ENCODE results near the gene DISC1. TPM values are rescaled to one million over a fixed set of nuclear protein-coding genes. Genes with fewer than 3 reads are reported as not detected.
"Not testable (repeated sequence)": the region's sequence is repeated elsewhere in the genome, so short reads cannot be mapped to it uniquely, and the experiment has no call there.

The DISC1 gene
- polyA plus RNA-seq, 1 donor from 2014 or later: 0.84 TPM

DNA sequence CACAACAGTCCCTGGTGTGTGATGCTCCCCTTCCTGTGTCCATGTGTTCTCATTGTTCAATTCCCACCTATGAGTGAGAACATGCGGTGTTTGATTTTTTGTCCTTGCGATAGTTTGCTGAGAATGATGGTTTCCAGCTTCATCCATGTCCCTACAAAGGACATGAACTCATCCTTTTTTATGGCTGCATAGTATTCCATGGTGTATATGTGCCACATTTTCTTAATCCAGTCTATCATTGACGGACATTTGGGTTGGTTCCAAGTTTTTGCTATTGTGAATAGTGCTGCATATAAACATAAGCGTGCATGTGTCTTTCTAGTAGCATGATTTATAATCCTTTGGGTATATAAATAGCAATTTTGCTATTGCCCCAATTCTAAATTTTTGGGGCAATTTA lies 19.6 kb downstream of the DISC1 start:
- not testable (repeated sequence) for H2AFZ ChIP-seq (ENCODE audit: low read depth, low read length); H3K27ac ChIP-seq (ENCODE audit: low read length); H3K27me3 ChIP-seq (ENCODE audit: insufficient read depth, low read depth, low read length); H3F3A ChIP-seq (ENCODE audit: insufficient read depth, low read length, poor library complexity, severe bottlenecking); H3K79me2 ChIP-seq (replicated peaks; ENCODE audit: insufficient read depth, low read length); H3K4me2 ChIP-seq (ENCODE audit: low read length); H3K9me3 ChIP-seq (ENCODE audit: low read length); H3K9ac ChIP-seq (ENCODE audit: low read length); H3K9me2 ChIP-seq (ENCODE audit: insufficient read depth, low read length); H3K36me3 ChIP-seq (ENCODE audit: insufficient read depth, low read length); H3K4me3 ChIP-seq (ENCODE audit: low read length); H4K20me1 ChIP-seq (ENCODE audit: insufficient read depth)

- H3K36me3 ChIP-seq (ENCODE audit: insufficient read depth, low read length); H2AFZ ChIP-seq (ENCODE audit: low read depth, low read length); H3K4me2 ChIP-seq (ENCODE audit: low read length); H3K79me2 ChIP-seq (replicated peaks; ENCODE audit: insufficient read depth, low read length); H3K27me3 ChIP-seq (ENCODE audit: insufficient read depth, low read depth, low read length); H3K9ac ChIP-seq (ENCODE audit: low read length); H3F3A ChIP-seq (ENCODE audit: insufficient read depth, low read length, poor library complexity, severe bottlenecking); H3K9me2 ChIP-seq (ENCODE audit: insufficient read depth, low read length); H3K4me3 ChIP-seq (ENCODE audit: low read length); H3K27ac ChIP-seq (ENCODE audit: low read length); H4K20me1 ChIP-seq (ENCODE audit: insufficient read depth); H3K9me3 ChIP-seq (ENCODE audit: low read length): not testable (repeated sequence)
Measured at GRCh38 chr1:231651621-231652260, 25.2 kb downstream of the DISC1 start.

DNA sequence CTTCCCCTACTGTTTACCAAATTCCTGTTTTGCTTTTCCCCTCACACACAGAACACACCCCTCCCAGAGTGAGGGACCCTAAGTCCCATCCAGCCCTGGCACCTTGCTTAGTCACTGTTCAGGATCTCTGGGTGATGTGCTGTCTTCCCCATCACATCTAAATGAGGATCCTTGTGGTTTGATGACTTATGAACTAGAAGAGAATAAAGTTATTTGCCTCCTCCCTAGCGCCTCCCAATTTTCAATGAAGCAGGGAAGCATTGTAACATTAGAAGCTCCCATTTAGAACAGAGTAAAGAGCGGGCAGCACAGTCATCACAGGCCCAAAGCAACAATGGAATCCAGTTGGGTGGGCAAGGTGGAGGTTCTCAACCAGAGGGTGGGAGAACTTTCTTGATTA lies 27.0 kb downstream of the DISC1 start:
- no peaks in the 10 kb centered on the region for H3K9me2 ChIP-seq (ENCODE audit: insufficient read depth, low read length)
- H4K20me1 ChIP-seq (ENCODE audit: insufficient read depth): no peaks in the 10 kb centered on the region
- H3K36me3 ChIP-seq (ENCODE audit: insufficient read depth, low read length): no peaks in the 10 kb centered on the region
- no peaks in the 10 kb centered on the region for H3F3A ChIP-seq (ENCODE audit: insufficient read depth, low read length, poor library complexity, severe bottlenecking)
- H2AFZ ChIP-seq (ENCODE audit: low read depth, low read length): no peak overlapping the region
- H3K4me2 ChIP-seq (ENCODE audit: low read length): no peak overlapping the region
- H3K27me3 ChIP-seq (ENCODE audit: insufficient read depth, low read depth, low read length): no peaks in the 10 kb centered on the region
- H3K9me3 ChIP-seq (ENCODE audit: low read length): peaks cover 6% of the 10 kb centered on the region
- H3K79me2 ChIP-seq (replicated peaks; ENCODE audit: insufficient read depth, low read length): no peaks in the 10 kb centered on the region
- H3K4me3 ChIP-seq (ENCODE audit: low read length): no peak overlapping the region
- TF ChIP-seq MXI1 (conservative IDR thresholded peaks at IDR 0.05; ENCODE audit: poor library complexity, severe bottlenecking) (no peak), RAD21 (conservative IDR thresholded peaks at IDR 0.05) (no peak), SMC3 (conservative IDR thresholded peaks at IDR 0.05; ENCODE audit: poor library complexity) (no peak), CTCF (IDR thresholded peaks at IDR 0.05; ENCODE audit: poor library complexity, severe bottlenecking) (no peak), EZH2 (IDR thresholded peaks at IDR 0.05; ENCODE audit: borderline replicate concordance, insufficient read depth, low read length, poor library complexity, severe bottlenecking) (no peak), TAF1 (IDR thresholded peaks at IDR 0.05; ENCODE audit: low read depth) (no peak), EP300 (conservative IDR thresholded peaks at IDR 0.05; ENCODE audit: poor library complexity, severe bottlenecking) (no peak), POLR2AphosphoS5 (IDR thresholded peaks at IDR 0.05) (no peak), REST (IDR thresholded peaks at IDR 0.05; ENCODE audit: borderline replicate concordance) (no peak)
- H3K27ac ChIP-seq (ENCODE audit: low read length): no peak overlapping the region
- H3K9ac ChIP-seq (ENCODE audit: low read length): no peak overlapping the region

Measured in neural cell (in vitro differentiated cells).